Heart left ventricle (tissue), 13 donors: ENCODE data around the gene KLHDC10.

Experiments
- POLR2A ChIP-seq, 2 donors: fragments of 450-650 bp; IDR thresholded peaks; one replicate each; pipeline ENCODE4 v1.6.1; 2017; ENCODE audit warnings: antibody characterized with exemption in 2 of 2, mild to moderate bottlenecking in 2 of 2, moderate library complexity in 2 of 2
- TF ChIP-seq, protein P1 (sequence below), 12 donors: fragments of 200-600 bp; sonication (generic) in 4 of 12; IDR thresholded peaks; one replicate each; pipeline versions ENCODE4 v1.5.0 to v1.8.0; 2018 to 2022; ENCODE audit warnings: antibody characterized with exemption in 12 of 12, mild to moderate bottlenecking in 5 of 12
- donor health status: ischemic (EF 13 %, LVEDD 7.1; RV severe dilation, severe dysfunction).
- donor health status: DM: no; HTN: yes; CAD: no.
- donor health status: DM: no; HTN: no; CAD: no.
- donor health status: ischemic (EF 25% LVEDD 6.9; RV normal size, moderate dysfunction).
- donor health status: ischemic (EF 25% LVEDD 5.7; RV mildly dilated, moderate dysfunction).
- donor health status: ischemic (EF 35%, LVEDD 5.7; RV mildly dilated, moderate dysfunction).
- donor health status: nonischemic (EF 11% LVEDD 7.7; RV severe dilation, severe dysfunction).
- donor health status: DM: yes; HTN: yes; CAD: no.
- donor health status: PGD.
- donor health status: ischemic (EF 29% LVEDD 5.4; RV normal size, mild dysfunction).
- donor health status: nonischemic (EF 23%, LVEDD 6.1; RV moderate dilation, normal function).

DNA sequence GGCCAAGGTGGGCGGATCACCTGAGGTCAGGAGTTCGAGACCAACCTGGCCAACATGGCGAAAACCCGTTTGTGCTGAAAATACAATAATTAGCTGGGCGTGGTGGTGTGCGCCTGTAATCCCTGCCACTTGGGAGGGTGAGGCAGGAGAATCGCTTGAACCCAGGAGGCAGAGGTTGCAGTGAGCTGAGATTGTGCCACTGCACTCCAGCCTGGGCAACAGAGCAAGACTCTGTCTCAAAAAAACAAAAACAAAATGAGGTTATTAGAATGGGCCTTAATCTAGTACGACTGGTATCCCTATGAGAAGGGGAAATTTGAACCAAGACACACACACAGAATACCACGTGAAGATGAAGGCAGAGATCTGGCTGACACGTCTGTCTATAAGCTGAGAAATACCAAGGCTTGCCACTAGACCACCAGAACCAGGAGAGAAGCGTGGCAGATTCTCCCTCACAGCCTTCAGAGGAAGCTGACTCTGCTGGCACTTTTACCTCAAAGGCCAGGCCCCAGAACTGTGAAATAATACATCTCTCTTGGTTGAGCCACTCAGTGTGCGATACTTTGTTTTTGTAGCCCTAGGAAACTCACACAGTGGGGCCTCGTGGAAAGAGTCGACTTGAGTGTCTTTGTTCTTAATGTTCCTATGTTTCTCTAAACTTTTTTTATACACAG, 75.2 kb downstream of the KLHDC10 start:
- TF ChIP-seq, protein P1, sequence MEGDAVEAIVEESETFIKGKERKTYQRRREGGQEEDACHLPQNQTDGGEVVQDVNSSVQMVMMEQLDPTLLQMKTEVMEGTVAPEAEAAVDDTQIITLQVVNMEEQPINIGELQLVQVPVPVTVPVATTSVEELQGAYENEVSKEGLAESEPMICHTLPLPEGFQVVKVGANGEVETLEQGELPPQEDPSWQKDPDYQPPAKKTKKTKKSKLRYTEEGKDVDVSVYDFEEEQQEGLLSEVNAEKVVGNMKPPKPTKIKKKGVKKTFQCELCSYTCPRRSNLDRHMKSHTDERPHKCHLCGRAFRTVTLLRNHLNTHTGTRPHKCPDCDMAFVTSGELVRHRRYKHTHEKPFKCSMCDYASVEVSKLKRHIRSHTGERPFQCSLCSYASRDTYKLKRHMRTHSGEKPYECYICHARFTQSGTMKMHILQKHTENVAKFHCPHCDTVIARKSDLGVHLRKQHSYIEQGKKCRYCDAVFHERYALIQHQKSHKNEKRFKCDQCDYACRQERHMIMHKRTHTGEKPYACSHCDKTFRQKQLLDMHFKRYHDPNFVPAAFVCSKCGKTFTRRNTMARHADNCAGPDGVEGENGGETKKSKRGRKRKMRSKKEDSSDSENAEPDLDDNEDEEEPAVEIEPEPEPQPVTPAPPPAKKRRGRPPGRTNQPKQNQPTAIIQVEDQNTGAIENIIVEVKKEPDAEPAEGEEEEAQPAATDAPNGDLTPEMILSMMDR (IDR thresholded peaks at IDR 0.05), result no peak
- no peak for TF ChIP-seq POLR2A (IDR thresholded peaks at IDR 0.05)
